HG03442 (cell line): ENCODE measurements around the gene OPCML.

Source experiments
- ATAC-seq: cut with Tn5 transposase; IDR thresholded peaks from one replicate; pipeline ENCODE4 v1.9.1; 2021; ENCODE audit warnings: mild to moderate bottlenecking, moderate library complexity; ENCODE audit not compliant: unreplicated experiment

Gene OPCML

GRCh38 chr11:132831272-132831671, 701.0 kb downstream of the OPCML start:
- ATAC-seq, result no peak

GRCh38 chr11:132824642-132825041, 707.7 kb downstream of the OPCML start:
- no peak for ATAC-seq

GRCh38 chr11:132822276-132822675, 710.0 kb downstream of the OPCML start:
- ATAC-seq, result no peak

GRCh38 chr11:132821499-132821898, 710.8 kb downstream of the OPCML start:
- no peak for ATAC-seq

GRCh38 chr11:132821014-132821413, 711.3 kb downstream of the OPCML start:
- ATAC-seq, result no peak

GRCh38 chr11:132818951-132819350, 713.4 kb downstream of the OPCML start:
- no peak for ATAC-seq

GRCh38 chr11:132817387-132817786, 714.9 kb downstream of the OPCML start:
- no peak for ATAC-seq

GRCh38 chr11:132814410-132814809, 717.9 kb downstream of the OPCML start:
- ATAC-seq, result no peak

- ATAC-seq, result no peak
Measured at GRCh38 chr11:132811649-132812048, 720.7 kb downstream of the OPCML start.

- no peak for ATAC-seq
Measured at GRCh38 chr11:132809070-132809469, 723.2 kb downstream of the OPCML start.

- no peak for ATAC-seq
Measured at GRCh38 chr11:132804258-132804657, 728.0 kb downstream of the OPCML start.

- no peak for ATAC-seq
Measured at GRCh38 chr11:132803436-132803835, 728.9 kb downstream of the OPCML start.

- no peak for ATAC-seq
Measured at GRCh38 chr11:132802947-132803346, 729.4 kb downstream of the OPCML start.

GRCh38 chr11:132793831-132794230, 738.5 kb downstream of the OPCML start:
- ATAC-seq, result no peak

- no peak for ATAC-seq
Measured at GRCh38 chr11:132792341-132793140, 739.8 kb downstream of the OPCML start.

- ATAC-seq, result no peak
Measured at GRCh38 chr11:132790971-132791370, 741.3 kb downstream of the OPCML start.

- ATAC-seq, result no peak
Measured at GRCh38 chr11:132790466-132790865, 741.8 kb downstream of the OPCML start.

- ATAC-seq, result no peak
Measured at GRCh38 chr11:132788816-132789325, 743.4 kb downstream of the OPCML start.

- no peak for ATAC-seq
Measured at GRCh38 chr11:132785878-132786277, 746.4 kb downstream of the OPCML start.

- no peak for ATAC-seq
Measured at GRCh38 chr11:132784441-132784840, 747.9 kb downstream of the OPCML start.

- ATAC-seq, result no peak
Measured at GRCh38 chr11:132782102-132782501, 750.2 kb downstream of the OPCML start.

GRCh38 chr11:132780046-132780445, 752.3 kb downstream of the OPCML start:
- no peak for ATAC-seq

- no peak for ATAC-seq
Measured at GRCh38 chr11:132779497-132779896, 752.8 kb downstream of the OPCML start.
